GM12891 (cell line): ENCODE measurements around the gene MAVS.

Experiments
- PAX5 ChIP-seq: IDR thresholded peaks from 2 replicates; pipeline ENCODE4 v1.6.1; 2011; ENCODE audit warnings: low read length, moderate library complexity, mild to moderate bottlenecking; ENCODE audit not compliant: insufficient read depth, severe bottlenecking
- POLR2A ChIP-seq: IDR thresholded peaks from 2 replicates; pipeline ENCODE4 v1.6.1; 2011; ENCODE audit warnings: low read depth, low read length, control low read depth
- POLR2AphosphoS5 ChIP-seq: IDR thresholded peaks from 2 replicates; pipeline ENCODE4 v1.6.1; 2011; ENCODE audit warnings: low read depth, low read length, control low read depth
- TAF1 ChIP-seq: IDR thresholded peaks from 2 replicates; pipeline ENCODE4 v1.6.1; 2011; ENCODE audit warnings: low read depth, low read length, control low read depth

- TF ChIP-seq POLR2A, result no peak
- no peak for TF ChIP-seq POLR2AphosphoS5
- TF ChIP-seq PAX5, result no peak
- no peak for TF ChIP-seq TAF1
Measured at GRCh38 chr20:3843490-3843889, 3.1 kb upstream of the MAVS start.
